Lower lobe of right lung (tissue), 2 donors: ENCODE results near the gene TMEM129. TPM values are rescaled to one million over a fixed set of nuclear protein-coding genes. Genes with fewer than 3 reads are reported as not detected.

ENCODE experiments used
- ATAC-seq, 2 donors: fragments of 200-7000 bp; cut with Tn5 transposase; one replicate each; pipeline ENCODE4 v1.9.1; 2020 to 2022; ENCODE audit warnings: mild to moderate bottlenecking in 2 of 2, moderate library complexity in 2 of 2
- DNase-seq: peaks from one replicate; pipeline ENCODE4 v3.0.0-alpha.2; 2020
- H3K27ac ChIP-seq: fragments of 200-600 bp; one replicate; pipeline ENCODE4 v1.8.0; 2022
- H3K27me3 ChIP-seq: fragments of 200-600 bp; one replicate; pipeline ENCODE4 v1.8.0; 2022; ENCODE audit warnings: low read depth
- H3K36me3 ChIP-seq: fragments of 200-600 bp; one replicate; pipeline ENCODE4 v1.8.0; 2022; ENCODE audit warnings: mild to moderate bottlenecking
- H3K4me1 ChIP-seq: fragments of 200-600 bp; one replicate; pipeline ENCODE4 v1.8.0; 2022
- H3K4me3 ChIP-seq: fragments of 200-600 bp; one replicate; pipeline ENCODE4 v1.8.0; 2022; ENCODE audit warnings: mild to moderate bottlenecking
- H3K9me3 ChIP-seq: fragments of 200-600 bp; one replicate; pipeline ENCODE4 v1.8.0; 2022
- intact Hi-C: fragments of 100-400 bp; cut with DNase I; formaldehyde crosslinking; loops from one replicate; pipeline ENCODE4 v1.11.0; 2022
- total RNA-seq: library from RNA; stranded (reverse); fragmentation: NEBNext Ultra II Directional; extraction: Animal tissue kit (Norgen Biotek cat#: 25700); gene quantifications from one replicate; pipeline ENCODE4 v1.2.1, GENCODE V29; 2021
- TF ChIP-seq, protein P1 (sequence below): fragments of 200-600 bp; IDR thresholded peaks from one replicate; pipeline ENCODE4 v1.8.0; 2022; ENCODE audit warnings: antibody characterized with exemption, mild to moderate bottlenecking
- donor health status: DM: no; HTN: yes; CAD: no; lungs with severe emphysema.

The TMEM129 gene
- total RNA-seq, 1 donor from 2014 or later, result 30.9 TPM

DNA sequence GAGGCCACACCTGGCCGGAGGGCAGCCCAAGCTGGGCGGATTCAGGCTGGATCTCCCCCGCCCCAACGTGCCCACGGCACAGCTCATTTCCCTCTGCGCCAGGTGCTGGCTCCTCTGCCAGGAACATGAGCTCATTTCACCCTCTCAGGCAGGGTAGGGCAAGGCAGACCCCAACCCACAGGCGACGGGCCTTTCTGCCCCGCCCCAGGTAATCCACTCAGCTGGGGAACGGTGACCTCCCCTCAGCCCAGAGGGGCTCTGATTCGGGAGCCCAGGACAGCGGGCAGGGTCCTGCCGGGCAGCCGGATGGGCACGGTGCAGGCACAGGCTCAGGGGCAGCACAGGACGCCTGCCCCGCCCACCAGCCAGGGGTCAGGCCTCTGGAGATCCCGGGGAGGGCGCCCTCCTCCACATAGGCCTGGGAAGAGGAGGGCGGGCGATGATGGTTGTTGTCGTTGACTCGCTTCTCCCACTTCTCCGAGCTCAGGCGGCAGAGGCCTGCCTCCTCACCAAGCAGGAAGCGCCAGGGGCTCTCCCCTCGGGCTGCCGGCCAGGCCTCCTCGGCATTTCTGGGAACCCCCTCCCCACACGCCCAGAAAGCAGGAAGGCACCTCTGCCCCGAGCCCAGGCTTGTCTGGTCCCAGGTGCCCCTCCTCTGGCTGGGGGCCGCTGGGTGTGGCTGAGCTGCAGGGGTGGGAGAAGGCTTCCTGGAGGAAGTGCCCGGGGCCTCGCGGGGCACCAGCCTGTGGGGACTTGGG, 31.3 kb upstream of the TMEM129 start:
- TF ChIP-seq, protein P1, sequence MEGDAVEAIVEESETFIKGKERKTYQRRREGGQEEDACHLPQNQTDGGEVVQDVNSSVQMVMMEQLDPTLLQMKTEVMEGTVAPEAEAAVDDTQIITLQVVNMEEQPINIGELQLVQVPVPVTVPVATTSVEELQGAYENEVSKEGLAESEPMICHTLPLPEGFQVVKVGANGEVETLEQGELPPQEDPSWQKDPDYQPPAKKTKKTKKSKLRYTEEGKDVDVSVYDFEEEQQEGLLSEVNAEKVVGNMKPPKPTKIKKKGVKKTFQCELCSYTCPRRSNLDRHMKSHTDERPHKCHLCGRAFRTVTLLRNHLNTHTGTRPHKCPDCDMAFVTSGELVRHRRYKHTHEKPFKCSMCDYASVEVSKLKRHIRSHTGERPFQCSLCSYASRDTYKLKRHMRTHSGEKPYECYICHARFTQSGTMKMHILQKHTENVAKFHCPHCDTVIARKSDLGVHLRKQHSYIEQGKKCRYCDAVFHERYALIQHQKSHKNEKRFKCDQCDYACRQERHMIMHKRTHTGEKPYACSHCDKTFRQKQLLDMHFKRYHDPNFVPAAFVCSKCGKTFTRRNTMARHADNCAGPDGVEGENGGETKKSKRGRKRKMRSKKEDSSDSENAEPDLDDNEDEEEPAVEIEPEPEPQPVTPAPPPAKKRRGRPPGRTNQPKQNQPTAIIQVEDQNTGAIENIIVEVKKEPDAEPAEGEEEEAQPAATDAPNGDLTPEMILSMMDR, result no peak
- no peaks in the 10 kb centered on the region for H3K9me3 ChIP-seq
- intact Hi-C loops, result no loop called here
- H3K4me1 ChIP-seq, result peaks cover 27% of the 10 kb centered on the region
- no peaks in the 10 kb centered on the region for H3K36me3 ChIP-seq
- ATAC-seq (peak; percentile 50 to 67), DNase-seq (peak; percentile 75)
- peaks cover 3% of the 10 kb centered on the region for H3K27me3 ChIP-seq
- peak overlapping the region; percentile 32 for H3K4me3 ChIP-seq
- H3K27ac ChIP-seq, result peak overlapping the region; percentile 62

DNA sequence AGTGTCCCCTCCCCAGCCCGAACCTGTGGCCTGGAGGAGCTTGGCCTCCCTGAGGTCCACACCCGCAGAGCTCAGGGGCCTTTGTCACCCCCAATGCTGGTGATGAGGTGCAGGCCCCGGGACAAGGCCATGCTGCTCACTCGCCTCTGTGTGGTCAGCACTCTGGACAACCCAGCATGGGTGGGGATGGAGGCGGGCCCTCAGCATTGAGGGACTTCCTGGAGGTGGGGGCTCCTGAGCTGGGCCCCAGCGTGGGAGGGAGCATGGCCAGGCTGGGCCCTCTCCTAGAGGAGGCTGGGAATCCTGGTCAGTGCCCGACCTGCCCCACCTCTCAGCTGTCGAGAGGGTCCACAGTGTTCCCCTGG, 30.8 kb upstream of the TMEM129 start:
- intact Hi-C loops, result no loop called here
- DNase-seq, result peak; percentile 79
- ATAC-seq, result peak in 1 of 2 donors; percentile 66
- H3K4me3 ChIP-seq, result no peak overlapping the region
- H3K27ac ChIP-seq, result peak overlapping the region; percentile 62
- TF ChIP-seq, protein P1, result no peak
- peaks cover 3% of the 10 kb centered on the region for H3K27me3 ChIP-seq
- H3K36me3 ChIP-seq, result no peaks in the 10 kb centered on the region
- no peaks in the 10 kb centered on the region for H3K9me3 ChIP-seq
- H3K4me1 ChIP-seq, result peaks cover 27% of the 10 kb centered on the region

DNA sequence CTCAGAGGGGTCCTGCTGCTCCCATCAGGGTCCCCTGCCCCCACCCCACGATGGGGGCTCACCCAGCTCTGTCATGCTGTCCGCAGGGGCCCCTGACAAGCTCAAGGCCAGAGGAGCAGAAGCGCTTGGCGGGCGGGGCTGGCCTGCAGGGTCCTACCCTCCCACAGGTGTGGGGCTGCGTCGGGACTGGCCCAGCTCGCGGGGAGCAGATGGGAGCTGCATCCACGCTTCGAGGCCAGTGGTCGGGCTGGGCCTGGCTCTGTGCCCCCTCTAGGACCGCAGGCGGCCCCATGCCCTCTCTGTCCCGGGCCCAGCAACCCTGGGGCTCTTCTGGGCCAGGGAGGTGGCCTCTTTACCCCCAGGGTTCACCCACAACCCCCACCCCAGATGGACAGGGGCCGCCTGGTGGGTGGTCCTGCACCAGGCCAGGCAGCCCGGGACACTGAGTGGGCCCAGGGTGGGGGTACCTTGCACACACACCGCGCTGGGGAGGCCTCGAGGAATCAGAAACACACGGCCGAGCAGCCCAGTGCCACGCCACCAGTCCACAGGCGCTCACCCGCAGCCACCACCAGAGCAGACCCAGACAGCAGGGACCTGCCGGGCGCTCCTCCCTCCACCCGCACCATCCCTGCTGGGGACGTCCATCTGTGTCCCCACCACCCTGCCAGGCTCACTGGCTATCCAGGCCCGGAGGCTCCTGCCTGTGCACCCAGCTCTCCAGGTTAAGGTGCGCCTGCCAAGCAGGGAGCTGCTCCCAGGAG, 30.2 kb upstream of the TMEM129 start:
- DNase-seq, result no peak
- intact Hi-C loops, result no loop called here
- H3K27ac ChIP-seq, result no peak overlapping the region
- no peaks in the 10 kb centered on the region for H3K9me3 ChIP-seq
- peaks cover 27% of the 10 kb centered on the region for H3K4me1 ChIP-seq
- TF ChIP-seq, protein P1, result no peak
- peaks cover 3% of the 10 kb centered on the region for H3K27me3 ChIP-seq
- no peak overlapping the region for H3K4me3 ChIP-seq
- ATAC-seq, result no peak
- H3K36me3 ChIP-seq, result no peaks in the 10 kb centered on the region

DNA sequence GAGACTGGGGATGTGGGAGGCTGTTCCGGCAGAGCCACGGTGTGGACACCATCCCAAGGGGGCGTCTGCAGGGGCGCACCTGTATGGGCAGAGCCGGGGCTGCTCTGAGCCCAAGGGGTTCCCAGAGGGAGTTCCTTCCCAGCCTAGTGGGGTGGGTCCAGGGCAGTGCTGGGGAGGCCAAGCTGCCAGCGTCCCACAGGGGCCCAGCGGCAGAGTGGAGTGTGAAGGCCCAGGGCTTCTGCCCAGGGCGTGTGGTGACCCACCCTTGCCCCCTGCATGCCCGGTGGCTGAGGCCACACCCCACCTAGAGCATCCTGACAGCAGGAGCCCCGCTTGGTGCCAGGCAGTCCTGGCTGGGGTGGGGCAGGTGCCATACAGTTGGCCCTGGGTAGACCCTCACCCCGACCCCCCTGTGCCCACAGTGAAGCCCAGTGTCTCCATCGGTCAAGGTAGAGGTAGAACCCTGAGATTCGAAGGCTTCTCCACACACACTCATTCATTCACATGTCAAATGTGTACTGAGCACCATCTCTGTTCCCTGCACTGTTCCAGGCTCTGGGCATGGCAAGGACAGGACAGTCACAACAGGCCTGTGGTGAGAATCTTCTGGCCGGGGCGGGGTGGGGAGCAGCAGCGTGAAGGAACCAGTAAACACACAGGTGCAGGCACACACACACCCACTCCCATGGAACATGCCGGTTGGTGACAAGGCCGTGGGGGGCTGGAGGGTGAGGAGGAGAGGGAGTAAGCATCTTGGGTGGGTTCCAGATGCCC, 29.4 kb upstream of the TMEM129 start:
- H3K27me3 ChIP-seq, result peaks cover 3% of the 10 kb centered on the region
- no peak overlapping the region for H3K4me3 ChIP-seq
- no peak for ATAC-seq
- DNase-seq, result no peak
- H3K9me3 ChIP-seq, result no peaks in the 10 kb centered on the region
- H3K36me3 ChIP-seq, result no peaks in the 10 kb centered on the region
- peaks cover 27% of the 10 kb centered on the region for H3K4me1 ChIP-seq
- intact Hi-C loops, result no loop called here
- TF ChIP-seq, protein P1, result no peak
- no peak overlapping the region for H3K27ac ChIP-seq

DNA sequence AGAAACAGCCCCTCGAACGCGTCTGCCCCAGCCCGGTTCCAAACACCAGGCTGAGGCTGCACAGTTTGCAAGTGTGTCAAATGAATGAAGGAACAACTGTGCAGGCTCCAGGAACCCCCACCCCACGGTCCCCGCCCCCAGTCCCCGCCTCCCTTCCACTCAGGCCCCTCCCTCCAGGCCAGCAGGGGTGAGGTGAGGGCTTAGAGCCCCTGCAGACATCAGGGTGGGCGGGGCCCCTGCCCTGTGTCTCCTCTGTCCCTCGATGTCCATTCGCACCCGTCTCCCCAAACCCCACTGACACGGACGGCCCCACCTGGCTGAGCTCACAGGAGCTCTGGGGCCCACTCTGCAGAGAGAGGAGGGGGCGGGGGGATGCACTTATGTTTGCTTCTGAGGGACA, 28.7 kb upstream of the TMEM129 start:
- Histone ChIP-seq H3K9me3 (no peaks in the 10 kb centered on the region), H3K36me3 (peaks cover 3% of the 10 kb centered on the region), H3K4me1 (peaks cover 27% of the 10 kb centered on the region), H3K4me3 (no peak overlapping the region), H3K27ac (no peak overlapping the region), H3K27me3 (peaks cover 3% of the 10 kb centered on the region)
- TF ChIP-seq, protein P1, result no peak
- intact Hi-C loops, result no loop called here
- no peak for ATAC-seq
- DNase-seq, result no peak
